ENCODE results near the gene ALPK3. TPM values are rescaled to one million over a fixed set of nuclear protein-coding genes. Genes with fewer than 3 reads are reported as not detected.

ALPK3 gene
- total RNA-seq, 1 donor, result 0.36 TPM

- no peaks in the 10 kb centered on the region for H4K20me1 ChIP-seq (ENCODE audit: insufficient read depth, low read length)
- H3K27me3 ChIP-seq (ENCODE audit: insufficient read depth, low read length), result no peaks in the 10 kb centered on the region
- H3K4me1 ChIP-seq (ENCODE audit: insufficient read depth, low read length), result peaks cover 21% of the 10 kb centered on the region
- no peak for DNase-seq (ENCODE audit: insufficient read length, low spot score, missing footprints)
- TF ChIP-seq CTCF (IDR thresholded peaks at IDR 0.05; ENCODE audit: extremely low read depth, low read depth, low read length), result no peak
- no peaks in the 10 kb centered on the region for H3K9me3 ChIP-seq (ENCODE audit: low read depth, low read length)
- H3K79me2 ChIP-seq (ENCODE audit: insufficient read depth, low read length), result no peaks in the 10 kb centered on the region
- no peak overlapping the region for H3K4me2 ChIP-seq (ENCODE audit: insufficient read depth, low read length)
- H3K27ac ChIP-seq (ENCODE audit: low read depth, low read length), result no peak overlapping the region
- H3K36me3 ChIP-seq (ENCODE audit: insufficient read depth, low read length), result no peaks in the 10 kb centered on the region
- H2AFZ ChIP-seq (ENCODE audit: low read length), result no peak overlapping the region
- no peak overlapping the region for H3K4me3 ChIP-seq (ENCODE audit: insufficient read depth, low read length)
Measured at GRCh38 chr15:84813931-84814330, 3.2 kb upstream of the ALPK3 start.

- no peaks in the 10 kb centered on the region for H3K27me3 ChIP-seq (ENCODE audit: insufficient read depth, low read length)
- peaks cover 25% of the 10 kb centered on the region for H3K4me1 ChIP-seq (ENCODE audit: insufficient read depth, low read length)
- H3K4me2 ChIP-seq (ENCODE audit: insufficient read depth, low read length), result no peak overlapping the region
- no peak for DNase-seq (ENCODE audit: insufficient read length, low spot score, missing footprints)
- H3K27ac ChIP-seq (ENCODE audit: low read depth, low read length), result no peak overlapping the region
- H3K4me3 ChIP-seq (ENCODE audit: insufficient read depth, low read length), result no peak overlapping the region
- no peaks in the 10 kb centered on the region for H3K9me3 ChIP-seq (ENCODE audit: low read depth, low read length)
- H3K36me3 ChIP-seq (ENCODE audit: insufficient read depth, low read length), result no peaks in the 10 kb centered on the region
- no peaks in the 10 kb centered on the region for H3K79me2 ChIP-seq (ENCODE audit: insufficient read depth, low read length)
- TF ChIP-seq CTCF (IDR thresholded peaks at IDR 0.05; ENCODE audit: extremely low read depth, low read depth, low read length), result no peak
- no peaks in the 10 kb centered on the region for H4K20me1 ChIP-seq (ENCODE audit: insufficient read depth, low read length)
- no peak overlapping the region for H2AFZ ChIP-seq (ENCODE audit: low read length)
Measured at GRCh38 chr15:84814916-84815315, 2.2 kb upstream of the ALPK3 start.

GRCh38 chr15:84817466-84818081, 418 bp downstream of the ALPK3 start:
- no peak overlapping the region for H2AFZ ChIP-seq (ENCODE audit: low read length)
- no peaks in the 10 kb centered on the region for H3K9me3 ChIP-seq (ENCODE audit: low read depth, low read length)
- H3K4me1 ChIP-seq (ENCODE audit: insufficient read depth, low read length), result peaks cover 22% of the 10 kb centered on the region
- no peak overlapping the region for H3K4me2 ChIP-seq (ENCODE audit: insufficient read depth, low read length)
- no peaks in the 10 kb centered on the region for H3K27me3 ChIP-seq (ENCODE audit: insufficient read depth, low read length)
- no peak for DNase-seq (ENCODE audit: insufficient read length, low spot score, missing footprints)
- H3K27ac ChIP-seq (ENCODE audit: low read depth, low read length), result no peak overlapping the region
- no peak for TF ChIP-seq CTCF (IDR thresholded peaks at IDR 0.05; ENCODE audit: extremely low read depth, low read depth, low read length)
- H3K79me2 ChIP-seq (ENCODE audit: insufficient read depth, low read length), result no peaks in the 10 kb centered on the region
- H3K36me3 ChIP-seq (ENCODE audit: insufficient read depth, low read length), result no peaks in the 10 kb centered on the region
- no peak overlapping the region for H3K4me3 ChIP-seq (ENCODE audit: insufficient read depth, low read length)
- no peaks in the 10 kb centered on the region for H4K20me1 ChIP-seq (ENCODE audit: insufficient read depth, low read length)

GRCh38 chr15:84818261-84819131, 1.3 kb downstream of the ALPK3 start:
- no peaks in the 10 kb centered on the region for H3K36me3 ChIP-seq (ENCODE audit: insufficient read depth, low read length)
- H3K79me2 ChIP-seq (ENCODE audit: insufficient read depth, low read length), result no peaks in the 10 kb centered on the region
- H3K4me1 ChIP-seq (ENCODE audit: insufficient read depth, low read length), result peaks cover 22% of the 10 kb centered on the region
- no peak overlapping the region for H2AFZ ChIP-seq (ENCODE audit: low read length)
- peak overlapping the region; percentile 5 for H3K4me2 ChIP-seq (ENCODE audit: insufficient read depth, low read length)
- no peaks in the 10 kb centered on the region for H3K27me3 ChIP-seq (ENCODE audit: insufficient read depth, low read length)
- no peaks in the 10 kb centered on the region for H3K9me3 ChIP-seq (ENCODE audit: low read depth, low read length)
- H3K27ac ChIP-seq (ENCODE audit: low read depth, low read length), result no peak overlapping the region
- DNase-seq (ENCODE audit: insufficient read length, low spot score, missing footprints), result peak; percentile 93
- no peak for TF ChIP-seq CTCF (IDR thresholded peaks at IDR 0.05; ENCODE audit: extremely low read depth, low read depth, low read length)
- H4K20me1 ChIP-seq (ENCODE audit: insufficient read depth, low read length), result no peaks in the 10 kb centered on the region
- H3K4me3 ChIP-seq (ENCODE audit: insufficient read depth, low read length), result no peak overlapping the region
